Lung (tissue), 12 donors: ENCODE results near the gene PRDM16. TPM values are rescaled to one million over a fixed set of nuclear protein-coding genes. Genes with fewer than 3 reads are reported as not detected.

Experiments
- ATAC-seq: fragments of 200-7000 bp; cut with Tn5 transposase; one replicate; pipeline ENCODE4 v1.9.1; 2020; ENCODE audit warnings: moderate number of reproducible peaks; ENCODE audit not compliant: insufficient read depth, low FRiP score
- DNase-seq, 3 donors: peaks; one replicate each; pipeline ENCODE4 v3.0.0-alpha.2; 2013 to 2017
- H3K27ac ChIP-seq, 2 donors: one replicate each; pipeline ENCODE4 v1.5.1; 2013; ENCODE audit warnings: mild to moderate bottlenecking in 2 of 2, moderate library complexity in 2 of 2, control low read depth in 1 of 2, inconsistent platforms in 1 of 2, low read depth in 1 of 2, low read length in 1 of 2
- H3K27me3 ChIP-seq, 3 donors: one replicate each; pipeline ENCODE4 v1.5.1; 2013; ENCODE audit warnings: low read length in 2 of 3; ENCODE audit not compliant: control insufficient read depth in 3 of 3, insufficient read depth in 3 of 3
- H3K36me3 ChIP-seq, 4 donors: one replicate each; pipeline ENCODE4 v1.5.1; 2013; ENCODE audit warnings: low read length in 4 of 4, mild to moderate bottlenecking in 1 of 4, moderate library complexity in 1 of 4; ENCODE audit not compliant: control insufficient read depth in 4 of 4, insufficient read depth in 4 of 4
- H3K4me1 ChIP-seq, 5 donors: one replicate each; pipeline ENCODE4 v1.5.1; 2013; ENCODE audit warnings: low read length in 5 of 5, mild to moderate bottlenecking in 2 of 5, moderate library complexity in 1 of 5; ENCODE audit not compliant: control insufficient read depth in 5 of 5, insufficient read depth in 5 of 5
- H3K4me3 ChIP-seq: one replicate; pipeline ENCODE4 v1.5.1; 2013; ENCODE audit warnings: mild to moderate bottlenecking, control low read depth, moderate library complexity
- H3K9ac ChIP-seq, 2 donors: one replicate each; pipeline ENCODE4 v1.5.1; 2013; ENCODE audit warnings: low read length in 2 of 2, control low read depth in 1 of 2; ENCODE audit not compliant: insufficient read depth in 1 of 2
- H3K9me3 ChIP-seq, 4 donors: one replicate each; pipeline ENCODE4 v1.5.1; 2013; ENCODE audit warnings: low read length in 3 of 4, mild to moderate bottlenecking in 1 of 4, moderate library complexity in 1 of 4; ENCODE audit not compliant: control insufficient read depth in 4 of 4, insufficient read depth in 3 of 4
- CTCF ChIP-seq: IDR thresholded peaks from 2 replicates; pipeline ENCODE4 v1.5.1; 2012; ENCODE audit warnings: mild to moderate bottlenecking; ENCODE audit errors: control extremely low read depth, extremely low read depth
- WGBS, 2 donors: extraction: QIAGEN DNeasy Blood & Tissue Kit; methylation state at CpG; one replicate each; pipeline ENCODE4 v1.1.7; 2013; 5-methylcytosine and 5-hydroxymethylcytosine counted together
- polyA plus RNA-seq, 2 donors: library from polyadenylated mRNA; stranded (reverse); fragments of 200-250 nt; gene quantifications; one replicate each; pipeline ENCODE4 v1.2.1, GENCODE V29; 2013
- total RNA-seq, 2 donors: library from RNA; depleted of rRNA in 1 of 2; stranded (reverse); fragments of >200 nt in 1 of 2; gene quantifications; one replicate each; pipeline ENCODE4 v1.2.1, GENCODE V29; 2014 to 2021
- donor health status: control.
- donor health status: control.
- donor health status: Bipolar disorder and iron deficiency.
- donor health status: healthy.
- donor health status: DM: yes; HTN: yes; CAD: no.

The PRDM16 gene
- total and polyA plus RNA-seq, 4 donors = 2.4 to 36.5 (median 13.1) TPM

GRCh38 chr1:3329640-3330281 lies 260.8 kb downstream of the PRDM16 start:
- Histone ChIP-seq H3K4me3 (no peak overlapping the region), H3K27ac (no peak overlapping the region), H3K9ac (no peak overlapping the region), H3K36me3 (no peaks in the 10 kb centered on the region), H3K27me3 (no peaks in the 10 kb centered on the region), H3K4me1 (peaks cover 0 to 17% (median under 1%) of the 10 kb centered on the region in 5 donors), H3K9me3 (no peaks in the 10 kb centered on the region)
- no peak for TF ChIP-seq CTCF
- DNase-seq (no peak), ATAC-seq (no peak)
- WGBS, 2 donors = 80% methylated on average over 12 of the region's 12 CpGs

- no peaks in the 10 kb centered on the region for H3K36me3 ChIP-seq
- H3K4me3 ChIP-seq = no peak overlapping the region
- no peaks in the 10 kb centered on the region for H3K9me3 ChIP-seq
- no peak overlapping the region for H3K27ac ChIP-seq
- ATAC-seq = no peak
- no peaks in the 10 kb centered on the region for H3K27me3 ChIP-seq
- TF ChIP-seq CTCF = no peak
- 45 to 68% methylated on average over 11 of the region's 11 CpGs for WGBS, 2 donors
- H3K4me1 ChIP-seq = peaks cover 0 to 18% (median 3%) of the 10 kb centered on the region in 5 donors
- DNase-seq = no peak
- no peak overlapping the region for H3K9ac ChIP-seq
Observed at GRCh38 chr1:3330771-3331245, 261.8 kb downstream of the PRDM16 start.

GRCh38 chr1:3331564-3331963 lies 262.6 kb downstream of the PRDM16 start:
- no peaks in the 10 kb centered on the region for H3K36me3 ChIP-seq
- DNase-seq = no peak
- peaks cover 0 to 26% (median 7%) of the 10 kb centered on the region in 5 donors for H3K4me1 ChIP-seq

More at GRCh38 chr1:3331564-3331963, 262.6 kb downstream of the PRDM16 start:
- WGBS, 2 donors = 80 to 88% methylated on average over 14 of the region's 14 CpGs
- no peak overlapping the region for H3K4me3 ChIP-seq
- ATAC-seq = no peak
- no peak overlapping the region for H3K27ac ChIP-seq
- H3K9ac ChIP-seq = no peak overlapping the region
- H3K9me3 ChIP-seq = peaks cover 0 to 2% (median 0%) of the 10 kb centered on the region in 4 donors
- no peak for TF ChIP-seq CTCF
- peaks cover 0 to 3% (median 0%) of the 10 kb centered on the region in 3 donors for H3K27me3 ChIP-seq
